Calu3 (cell line): Measurements from ENCODE around the gene SCN2A. TPM values are rescaled to one million over a fixed set of nuclear protein-coding genes. Genes with fewer than 3 reads are reported as not detected.

Source experiments
- BruUV-seq: library from RNA; stranded (reverse); fragments of 400-500 nt; replicated peaks from 2 replicates; lab custom pipeline; 2021; lab: Mats Ljungman, UMichigan
- CTCF ChIA-PET: fragments of 300-600 bp; sonication (Branson Sonifier 250); formaldehyde crosslinking; loops from one replicate; lab custom pipeline; 2022; ENCODE audit warnings: antibody characterized with exemption; lab: Charles Lee
- DNase-seq: peaks from one replicate; pipeline ENCODE4 v3.0.0; 2022
- H3K27ac Mint-ChIP-seq: one replicate; pipeline ENCODE4 v1.8.0; 2022; ENCODE audit warnings: mixed read lengths; ENCODE audit not compliant: unreplicated experiment
- H3K27me3 Mint-ChIP-seq: one replicate; pipeline ENCODE4 v1.8.0; 2022; ENCODE audit warnings: mixed read lengths; ENCODE audit not compliant: unreplicated experiment
- H3K36me3 Mint-ChIP-seq: one replicate; pipeline ENCODE4 v1.8.0; 2022; ENCODE audit warnings: mild to moderate bottlenecking, moderate library complexity, mixed read lengths; ENCODE audit not compliant: insufficient read depth, unreplicated experiment
- H3K4me1 Mint-ChIP-seq: one replicate; pipeline ENCODE4 v1.8.0; 2022; ENCODE audit warnings: mild to moderate bottlenecking, low read depth, mixed read lengths; ENCODE audit not compliant: unreplicated experiment
- H3K4me3 Mint-ChIP-seq: one replicate; pipeline ENCODE4 v1.8.0; 2022; ENCODE audit warnings: mild to moderate bottlenecking, low read depth, moderate library complexity, mixed read lengths; ENCODE audit not compliant: unreplicated experiment
- H3K9me3 Mint-ChIP-seq: one replicate; pipeline ENCODE4 v1.8.0; 2022; ENCODE audit warnings: low read depth, mixed read lengths; ENCODE audit not compliant: unreplicated experiment
- CTCF ChIP-seq: fragments of 200-600 bp; IDR thresholded peaks from one replicate; pipeline ENCODE4 v1.8.0; 2022; ENCODE audit warnings: antibody characterized with exemption; ENCODE audit not compliant: unreplicated experiment
- intact Hi-C: fragments of 100-400 bp; cut with micrococcal nuclease; formaldehyde crosslinking; loops from one replicate; pipeline ENCODE4 v1.10.0; 2022; ENCODE audit not compliant: unreplicated experiment
- total RNA-seq: library from RNA; stranded (reverse); gene quantifications from 2 replicates; pipeline ENCODE4 v1.2.3, GENCODE V29; 2022

Gene SCN2A
- total RNA-seq, 1 experiment from 2014 or later, result 0.19 TPM

GRCh38 chr2:165436559-165436958, 197.3 kb downstream of the SCN2A start:
- no TSS peak for BruUV-seq
- CTCF ChIA-PET, result no interaction called here
- H3K4me3 Mint-ChIP-seq, result no peak overlapping the region
- no peak overlapping the region for H3K27ac Mint-ChIP-seq
- H3K4me1 Mint-ChIP-seq, result no peaks in the 10 kb centered on the region
- H3K27me3 Mint-ChIP-seq, result no peaks in the 10 kb centered on the region
- no peak for DNase-seq
- intact Hi-C loops, result no loop called here
- no peak for TF ChIP-seq CTCF
- no peaks in the 10 kb centered on the region for H3K36me3 Mint-ChIP-seq
- H3K9me3 Mint-ChIP-seq, result no peaks in the 10 kb centered on the region

- H3K27ac Mint-ChIP-seq, result no peak overlapping the region
- no peaks in the 10 kb centered on the region for H3K4me1 Mint-ChIP-seq
- no peak overlapping the region for H3K4me3 Mint-ChIP-seq
- no peaks in the 10 kb centered on the region for H3K27me3 Mint-ChIP-seq
- TF ChIP-seq CTCF, result no peak
- DNase-seq, result no peak
- CTCF ChIA-PET, result no interaction called here
- intact Hi-C loops, result no loop called here
- H3K9me3 Mint-ChIP-seq, result no peaks in the 10 kb centered on the region
- H3K36me3 Mint-ChIP-seq, result no peaks in the 10 kb centered on the region
- no TSS peak for BruUV-seq
Measured at GRCh38 chr2:165440367-165440766, 201.2 kb downstream of the SCN2A start.

Other genes starting within 250 kb of the SCN2A start
- gene SCN3A, start 35.4 kb upstream of the SCN2A start, total RNA-seq, result 0.09 and 1.3 TPM in 2 replicates
- 0.86 and 1.8 TPM in 2 replicates for gene CSRNP3, start 230.3 kb downstream of the SCN2A start, total RNA-seq